ENCODE measurements around the gene SMAD5.

The SMAD5 gene

GRCh38 chr5:136215812-136216211 is 83.2 kb downstream of the SMAD5 start:
- WGBS (ENCODE audit: insufficient coverage, insufficient read length), result no CpG with 5 or more reads among the region's 4 CpGs
- no peak for DNase-seq (ENCODE audit: low read depth, low spot score)
- H3K4me3 ChIP-seq (ENCODE audit: low read length), result no peak overlapping the region

GRCh38 chr5:136216230-136216629 is 83.6 kb downstream of the SMAD5 start:
- no peaks in the 10 kb centered on the region for H3K9me3 ChIP-seq (ENCODE audit: control insufficient read depth, insufficient read depth, low read length)
- H3K27ac ChIP-seq (ENCODE audit: low read length), result no peak overlapping the region
- no peak for DNase-seq (ENCODE audit: low read depth, low spot score)
- H3K27me3 ChIP-seq (ENCODE audit: control insufficient read depth, insufficient read depth, low read length), result no peaks in the 10 kb centered on the region
- no CpG with 5 or more reads among the region's 8 CpGs for WGBS (ENCODE audit: insufficient coverage, insufficient read length)
- H3K4me1 ChIP-seq (ENCODE audit: control insufficient read depth, insufficient read depth, low read length), result 0 out of 2 replicates have a peak, but pooled peaks cover 3% of the 10 kb centered on the region
- no peak overlapping the region for H3K4me3 ChIP-seq (ENCODE audit: low read length)
- no peaks in the 10 kb centered on the region for H3K36me3 ChIP-seq (ENCODE audit: control insufficient read depth, insufficient read depth, low read length)

More at GRCh38 chr5:136215812-136216211, 83.2 kb downstream of the SMAD5 start:
- no peaks in the 10 kb centered on the region for H3K27me3 ChIP-seq (ENCODE audit: control insufficient read depth, insufficient read depth, low read length)
- no peaks in the 10 kb centered on the region for H3K9me3 ChIP-seq (ENCODE audit: control insufficient read depth, insufficient read depth, low read length)
- H3K4me1 ChIP-seq (ENCODE audit: control insufficient read depth, insufficient read depth, low read length), result 0 out of 2 replicates have a peak, but pooled peaks cover 3% of the 10 kb centered on the region
- no peak overlapping the region for H3K27ac ChIP-seq (ENCODE audit: low read length)
- H3K36me3 ChIP-seq (ENCODE audit: control insufficient read depth, insufficient read depth, low read length), result no peaks in the 10 kb centered on the region

GRCh38 chr5:136221340-136221739 is 88.7 kb downstream of the SMAD5 start:
- no peaks in the 10 kb centered on the region for H3K27me3 ChIP-seq (ENCODE audit: control insufficient read depth, insufficient read depth, low read length)
- no peaks in the 10 kb centered on the region for H3K9me3 ChIP-seq (ENCODE audit: control insufficient read depth, insufficient read depth, low read length)
- no CpG with 5 or more reads among the region's 4 CpGs for WGBS (ENCODE audit: insufficient coverage, insufficient read length)
- H3K27ac ChIP-seq (ENCODE audit: low read length), result no peak overlapping the region
- no peak for DNase-seq (ENCODE audit: low read depth, low spot score)
- no peak overlapping the region for H3K4me3 ChIP-seq (ENCODE audit: low read length)
- H3K36me3 ChIP-seq (ENCODE audit: control insufficient read depth, insufficient read depth, low read length), result no peaks in the 10 kb centered on the region
- no peaks in the 10 kb centered on the region for H3K4me1 ChIP-seq (ENCODE audit: control insufficient read depth, insufficient read depth, low read length)

- Histone ChIP-seq H3K9me3 (ENCODE audit: control insufficient read depth, insufficient read depth, low read length) (no peaks in the 10 kb centered on the region), H3K27me3 (ENCODE audit: control insufficient read depth, insufficient read depth, low read length) (no peaks in the 10 kb centered on the region), H3K36me3 (ENCODE audit: control insufficient read depth, insufficient read depth, low read length) (no peaks in the 10 kb centered on the region), H3K4me3 (ENCODE audit: low read length) (no peak overlapping the region), H3K4me1 (ENCODE audit: control insufficient read depth, insufficient read depth, low read length) (no peaks in the 10 kb centered on the region), H3K27ac (ENCODE audit: low read length) (no peak overlapping the region)
- DNase-seq (ENCODE audit: low read depth, low spot score), result no peak
- WGBS (ENCODE audit: insufficient coverage, insufficient read length), result no CpG with 5 or more reads among the region's 4 CpGs
These were observed 90.1 kb downstream of the SMAD5 start for GRCh38 chr5:136222580-136223235.

- no peaks in the 10 kb centered on the region for H3K27me3 ChIP-seq (ENCODE audit: control insufficient read depth, insufficient read depth, low read length)
- WGBS (ENCODE audit: insufficient coverage, insufficient read length), result no CpG with 5 or more reads among the region's 2 CpGs
- H3K36me3 ChIP-seq (ENCODE audit: control insufficient read depth, insufficient read depth, low read length), result no peaks in the 10 kb centered on the region
- H3K4me3 ChIP-seq (ENCODE audit: low read length), result no peak overlapping the region
- DNase-seq (ENCODE audit: low read depth, low spot score), result no peak
- H3K27ac ChIP-seq (ENCODE audit: low read length), result no peak overlapping the region
- H3K9me3 ChIP-seq (ENCODE audit: control insufficient read depth, insufficient read depth, low read length), result no peaks in the 10 kb centered on the region
- H3K4me1 ChIP-seq (ENCODE audit: control insufficient read depth, insufficient read depth, low read length), result no peaks in the 10 kb centered on the region; the same call in 1 of the 2 replicates
These were observed 93.2 kb downstream of the SMAD5 start for GRCh38 chr5:136225796-136226195.

GRCh38 chr5:136226401-136226800 is 93.8 kb downstream of the SMAD5 start:
- no CpG with 5 or more reads among the region's 2 CpGs for WGBS (ENCODE audit: insufficient coverage, insufficient read length)
- Histone ChIP-seq H3K27me3 (ENCODE audit: control insufficient read depth, insufficient read depth, low read length) (no peaks in the 10 kb centered on the region), H3K4me3 (ENCODE audit: low read length) (no peak overlapping the region), H3K36me3 (ENCODE audit: control insufficient read depth, insufficient read depth, low read length) (no peaks in the 10 kb centered on the region), H3K27ac (ENCODE audit: low read length) (no peak overlapping the region), H3K4me1 (ENCODE audit: control insufficient read depth, insufficient read depth, low read length) (no peaks in the 10 kb centered on the region; the same call in 1 of the 2 replicates), H3K9me3 (ENCODE audit: control insufficient read depth, insufficient read depth, low read length) (no peaks in the 10 kb centered on the region)
- no peak for DNase-seq (ENCODE audit: low read depth, low spot score)

GRCh38 chr5:136228136-136228757 is 95.6 kb downstream of the SMAD5 start:
- H3K9me3 ChIP-seq (ENCODE audit: control insufficient read depth, insufficient read depth, low read length), result no peaks in the 10 kb centered on the region
- DNase-seq (ENCODE audit: low read depth, low spot score), result no peak
- no peak overlapping the region for H3K4me3 ChIP-seq (ENCODE audit: low read length)
- H3K36me3 ChIP-seq (ENCODE audit: control insufficient read depth, insufficient read depth, low read length), result no peaks in the 10 kb centered on the region
- no CpG with 5 or more reads among the region's 7 CpGs for WGBS (ENCODE audit: insufficient coverage, insufficient read length)
- no peaks in the 10 kb centered on the region; the same call in 1 of the 2 replicates for H3K4me1 ChIP-seq (ENCODE audit: control insufficient read depth, insufficient read depth, low read length)
- H3K27ac ChIP-seq (ENCODE audit: low read length), result no peak overlapping the region
- H3K27me3 ChIP-seq (ENCODE audit: control insufficient read depth, insufficient read depth, low read length), result no peaks in the 10 kb centered on the region

- no CpG with 5 or more reads among the region's 1 CpG for WGBS (ENCODE audit: insufficient coverage, insufficient read length)
- no peaks in the 10 kb centered on the region for H3K36me3 ChIP-seq (ENCODE audit: control insufficient read depth, insufficient read depth, low read length)
- H3K27me3 ChIP-seq (ENCODE audit: control insufficient read depth, insufficient read depth, low read length), result no peaks in the 10 kb centered on the region
- no peaks in the 10 kb centered on the region; the same call in 1 of the 2 replicates for H3K4me1 ChIP-seq (ENCODE audit: control insufficient read depth, insufficient read depth, low read length)
- H3K27ac ChIP-seq (ENCODE audit: low read length), result no peak overlapping the region
- no peak overlapping the region for H3K4me3 ChIP-seq (ENCODE audit: low read length)
- no peak for DNase-seq (ENCODE audit: low read depth, low spot score)
- H3K9me3 ChIP-seq (ENCODE audit: control insufficient read depth, insufficient read depth, low read length), result no peaks in the 10 kb centered on the region
These were observed 97.5 kb downstream of the SMAD5 start for GRCh38 chr5:136230176-136230575.

- Histone ChIP-seq H3K9me3 (ENCODE audit: control insufficient read depth, insufficient read depth, low read length) (no peaks in the 10 kb centered on the region), H3K27ac (ENCODE audit: low read length) (no peak overlapping the region), H3K36me3 (ENCODE audit: control insufficient read depth, insufficient read depth, low read length) (no peaks in the 10 kb centered on the region), H3K4me1 (ENCODE audit: control insufficient read depth, insufficient read depth, low read length) (no peaks in the 10 kb centered on the region; the same call in 1 of the 2 replicates), H3K27me3 (ENCODE audit: control insufficient read depth, insufficient read depth, low read length) (no peaks in the 10 kb centered on the region), H3K4me3 (ENCODE audit: low read length) (no peak overlapping the region)
- DNase-seq (ENCODE audit: low read depth, low spot score), result no peak
- no CpG with 5 or more reads among the region's 6 CpGs for WGBS (ENCODE audit: insufficient coverage, insufficient read length)
These were observed 99.7 kb downstream of the SMAD5 start for GRCh38 chr5:136232316-136232715.
